KOPT-K1 (cell line): ENCODE data around the gene CLDN15.

Source experiments
- H3K27ac ChIP-seq: fragments of 200-600 bp; sonication (generic); 2 replicates; pipeline ENCODE4 v1.5.1; 2016; ENCODE audit warnings: antibody characterized with exemption, mild to moderate bottlenecking, low read depth, low read length; ENCODE audit not compliant: poor library complexity, severe bottlenecking
- H3K36me3 ChIP-seq: fragments of 200-600 bp; sonication (generic); 2 replicates; pipeline ENCODE4 v1.5.1; 2017; ENCODE audit warnings: antibody characterized with exemption, mild to moderate bottlenecking, low read length, moderate library complexity; ENCODE audit not compliant: insufficient read depth
- H3K9me3 ChIP-seq: fragments of 200-600 bp; sonication (generic); 2 replicates; pipeline ENCODE4 v1.5.1; 2017; ENCODE audit warnings: antibody characterized with exemption, low read length, mild to moderate bottlenecking; ENCODE audit not compliant: insufficient read depth, poor library complexity, severe bottlenecking

Gene CLDN15

DNA sequence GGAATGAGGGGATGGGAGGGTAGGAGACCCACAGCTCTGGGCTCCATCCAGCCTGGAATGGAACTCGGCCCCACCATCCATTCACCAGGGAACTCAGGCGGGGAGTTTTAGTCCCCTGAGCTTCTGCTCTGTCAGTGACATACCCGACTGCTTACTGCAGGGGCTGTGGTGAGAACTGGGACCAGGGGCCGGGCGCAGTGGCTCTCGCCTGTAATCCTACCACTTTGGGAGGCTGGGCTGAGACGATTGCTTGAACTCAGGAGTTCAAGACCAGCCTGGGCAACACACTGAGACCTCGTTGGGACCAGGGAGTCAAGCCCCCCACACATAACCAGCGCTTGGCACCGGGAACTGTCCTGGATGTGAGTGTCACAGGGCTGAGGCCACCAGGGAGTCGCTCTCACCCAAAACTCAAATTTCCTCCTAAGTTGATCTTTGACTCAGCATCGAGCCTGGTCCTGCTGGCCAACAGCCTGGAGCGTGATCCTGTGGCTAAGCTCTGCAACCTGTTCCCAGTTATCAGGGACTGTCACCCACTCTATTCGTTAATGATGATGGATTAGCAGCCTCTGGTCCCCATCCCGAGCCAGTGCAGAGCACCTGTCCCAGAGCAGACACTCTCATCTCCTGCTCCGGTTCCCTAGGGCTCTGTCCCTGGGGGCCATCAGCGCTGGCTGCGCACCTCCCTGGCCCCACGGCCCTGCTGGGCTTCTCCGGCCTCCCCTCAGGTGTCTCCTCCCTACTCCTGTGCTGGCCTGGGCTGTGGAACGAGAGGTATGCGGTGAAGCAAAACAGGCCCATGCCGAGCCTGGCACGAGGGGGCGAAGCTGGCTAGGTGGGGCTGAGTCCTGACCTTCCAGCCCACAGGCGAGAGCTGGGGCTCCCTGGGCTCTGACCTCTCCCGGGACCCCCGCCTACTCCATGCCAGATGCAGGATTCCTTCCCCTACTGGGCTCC, 902 bp upstream of the CLDN15 start:
- no peaks in the 10 kb centered on the region for H3K9me3 ChIP-seq
- no peak overlapping the region for H3K27ac ChIP-seq
- peaks cover 84% of the 10 kb centered on the region for H3K36me3 ChIP-seq

DNA sequence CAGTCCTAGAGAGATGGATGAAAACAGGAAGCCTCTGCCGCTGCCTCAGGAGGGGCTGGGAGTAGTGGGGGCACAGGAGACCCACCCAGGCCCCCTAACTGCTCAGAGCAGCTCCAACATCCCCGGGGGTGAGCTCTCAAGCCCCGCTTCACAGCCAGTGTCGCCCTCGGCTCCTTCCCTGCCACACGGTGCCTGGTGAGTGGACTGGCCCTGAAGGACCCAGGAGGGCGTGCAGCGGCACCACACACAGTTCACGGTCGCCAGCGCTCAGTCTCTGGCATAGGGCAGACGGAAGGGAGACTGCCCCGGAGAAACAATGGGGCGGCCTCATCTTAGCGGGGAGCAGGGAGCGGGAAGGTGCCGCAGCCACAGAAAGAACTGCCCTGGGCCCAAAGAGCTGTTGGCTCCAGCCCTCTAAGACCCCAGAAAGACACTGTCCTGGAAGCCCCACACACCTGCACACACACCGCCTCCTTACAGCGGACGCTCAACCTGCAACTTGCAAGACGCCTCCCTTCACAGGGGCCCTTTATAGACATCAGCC, 1.2 kb downstream of the CLDN15 start:
- peaks cover 76% of the 10 kb centered on the region for H3K36me3 ChIP-seq
- no peak overlapping the region for H3K27ac ChIP-seq
- no peaks in the 10 kb centered on the region for H3K9me3 ChIP-seq

DNA sequence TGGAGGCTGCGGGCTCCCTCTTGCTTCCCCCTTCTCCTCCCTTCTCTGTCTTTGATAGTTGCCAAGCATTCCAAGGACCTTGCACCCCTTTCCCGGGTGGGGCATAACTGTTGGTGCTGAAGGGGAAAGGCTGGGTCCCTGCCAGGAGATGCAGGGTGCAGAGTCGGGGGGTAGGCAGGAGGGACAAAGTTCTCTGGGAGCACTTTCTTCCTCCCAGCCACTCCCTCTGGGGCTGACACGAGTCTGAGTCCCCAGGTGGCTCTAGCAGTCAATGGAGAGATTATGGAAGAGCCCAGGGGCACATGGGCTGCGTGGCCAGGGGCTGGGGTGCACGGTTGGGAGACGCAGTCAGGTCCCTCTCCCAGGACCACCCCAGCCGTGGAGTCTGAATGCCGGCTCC, 2.1 kb downstream of the CLDN15 start:
- Histone ChIP-seq H3K27ac (no peak overlapping the region), H3K36me3 (peaks cover 70% of the 10 kb centered on the region), H3K9me3 (no peaks in the 10 kb centered on the region)

DNA sequence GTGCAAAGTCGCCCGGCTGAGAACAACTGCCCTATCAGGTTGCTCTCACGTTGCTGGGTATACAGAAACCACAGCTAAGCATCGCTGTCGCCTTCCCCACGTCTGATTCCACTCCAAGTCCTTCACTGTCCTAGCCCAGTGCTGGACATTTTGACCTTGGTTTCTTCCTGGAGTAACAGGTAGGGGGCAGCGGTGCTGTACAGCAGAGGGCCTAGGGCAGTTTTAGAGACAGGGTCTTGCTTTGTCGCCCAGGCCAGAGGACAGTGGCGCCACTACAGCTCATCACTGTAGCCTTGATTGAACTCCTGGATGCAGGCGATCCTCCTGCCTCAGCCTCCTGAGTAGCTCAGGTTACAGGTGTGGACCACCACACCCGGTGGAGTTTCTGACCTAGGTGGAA, 2.6 kb downstream of the CLDN15 start:
- Histone ChIP-seq H3K27ac (no peak overlapping the region), H3K36me3 (peaks cover 65% of the 10 kb centered on the region), H3K9me3 (no peaks in the 10 kb centered on the region)

DNA sequence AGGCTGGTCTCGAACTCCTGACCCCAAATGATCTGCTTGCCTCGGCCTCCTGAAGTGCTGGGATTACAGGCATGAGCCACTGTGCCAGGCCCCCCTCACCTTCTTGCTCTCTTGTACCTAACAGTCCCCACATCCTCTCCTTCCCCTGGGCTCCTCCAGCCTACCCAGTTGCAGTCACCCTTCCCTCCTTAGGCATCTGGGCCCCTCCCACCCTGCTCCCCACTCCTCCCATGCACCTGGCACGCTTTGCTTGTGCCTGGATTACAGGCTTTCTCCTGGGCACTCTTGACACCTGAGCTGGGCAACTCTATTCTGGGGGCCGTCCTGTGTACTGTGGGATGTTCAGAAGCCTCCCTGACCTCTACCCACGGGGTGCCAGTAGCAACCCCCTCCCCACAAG, 3.0 kb downstream of the CLDN15 start:
- Histone ChIP-seq H3K9me3 (no peaks in the 10 kb centered on the region), H3K36me3 (peaks cover 61% of the 10 kb centered on the region), H3K27ac (no peak overlapping the region)

DNA sequence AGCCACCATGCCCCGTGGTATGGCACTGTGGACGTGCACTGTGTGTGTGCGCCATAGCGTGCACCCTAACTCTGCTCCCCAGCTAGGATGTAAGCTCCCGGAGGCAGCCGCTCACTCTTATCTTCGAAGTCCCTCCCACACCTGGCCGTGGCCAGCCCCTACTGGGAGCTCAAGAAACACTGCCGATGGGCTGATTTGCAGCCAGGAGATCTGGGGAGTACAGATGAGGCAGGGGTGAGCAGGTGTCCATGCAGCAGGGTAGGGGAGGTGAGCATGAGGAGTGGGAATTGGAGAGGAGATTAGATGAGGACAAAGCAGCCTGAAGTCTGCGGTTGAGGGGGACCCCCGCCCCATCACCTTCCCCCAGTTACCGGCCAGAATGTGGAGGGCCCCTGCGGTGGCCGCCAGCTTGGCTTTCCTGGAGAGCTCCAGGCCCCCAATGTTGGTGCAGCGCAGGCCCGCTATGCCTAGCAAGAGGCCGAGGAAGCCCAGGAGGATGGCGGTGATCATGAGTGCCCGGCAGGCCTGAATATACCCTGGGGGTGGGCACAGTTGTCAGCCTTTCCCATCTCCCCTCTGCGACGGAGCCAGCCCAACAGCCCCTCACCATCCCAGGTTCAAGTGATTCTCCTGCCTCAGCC, 3.6 kb downstream of the CLDN15 start:
- Histone ChIP-seq H3K36me3 (peaks cover 59% of the 10 kb centered on the region), H3K27ac (no peak overlapping the region), H3K9me3 (no peaks in the 10 kb centered on the region)

DNA sequence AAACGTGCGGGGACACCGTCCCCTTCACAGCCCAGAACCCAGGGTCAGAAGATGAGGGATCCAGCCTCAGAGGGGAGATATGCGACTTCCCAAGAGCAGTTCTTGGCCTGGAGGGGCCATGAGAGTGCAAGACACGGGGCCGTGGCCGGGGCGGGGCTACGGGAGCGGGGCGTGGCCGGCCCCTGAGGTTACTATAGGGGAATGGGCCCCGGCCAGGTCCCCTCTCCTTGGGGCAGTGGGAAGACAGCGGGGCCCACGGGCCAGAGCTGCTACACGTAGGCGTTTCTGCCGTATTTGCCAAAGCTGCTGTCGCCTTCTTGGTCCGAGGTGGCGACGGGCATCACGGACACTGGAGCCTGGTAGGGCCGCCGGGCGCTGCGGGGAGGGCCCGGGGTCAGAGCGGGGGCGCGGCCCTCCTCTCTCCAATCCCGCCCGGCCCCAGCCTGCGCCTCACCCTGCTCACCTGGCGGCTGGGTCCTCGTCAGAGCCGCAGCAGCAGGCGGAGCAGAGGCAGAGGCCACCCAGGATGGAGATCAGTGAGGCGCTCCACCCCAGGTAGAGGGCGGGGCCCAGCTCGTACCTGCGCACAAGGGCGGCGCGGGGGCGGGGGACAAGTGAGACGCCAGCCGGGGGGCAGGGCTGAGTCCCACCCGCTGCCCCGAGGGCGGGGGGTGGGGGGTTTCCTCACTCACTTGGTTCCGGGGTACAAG, 5.3 kb downstream of the CLDN15 start:
- H3K9me3 ChIP-seq, result no peaks in the 10 kb centered on the region
- peaks cover 51% of the 10 kb centered on the region for H3K36me3 ChIP-seq
- no peak overlapping the region for H3K27ac ChIP-seq

DNA sequence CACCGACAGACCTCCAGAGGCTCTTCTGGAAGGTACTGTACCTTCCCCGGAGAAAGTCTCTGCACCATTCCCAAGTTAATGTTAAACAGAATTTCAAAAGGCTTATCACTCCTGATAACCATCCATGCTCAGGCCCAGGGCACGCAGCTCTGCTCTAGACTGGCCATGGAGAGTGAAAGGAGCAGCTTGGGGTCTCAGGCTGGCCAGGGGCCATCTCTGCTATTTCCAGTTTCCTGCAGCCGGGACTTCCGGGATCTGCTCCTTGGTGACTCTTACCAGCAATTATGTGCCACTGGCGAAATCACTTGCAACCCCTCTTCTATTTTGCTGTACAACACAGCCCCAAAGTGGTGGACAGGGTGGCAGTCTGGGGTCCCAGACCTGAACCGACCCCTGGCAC, 6.0 kb downstream of the CLDN15 start:
- Histone ChIP-seq H3K36me3 (peaks cover 53% of the 10 kb centered on the region), H3K9me3 (no peaks in the 10 kb centered on the region), H3K27ac (no peak overlapping the region)

DNA sequence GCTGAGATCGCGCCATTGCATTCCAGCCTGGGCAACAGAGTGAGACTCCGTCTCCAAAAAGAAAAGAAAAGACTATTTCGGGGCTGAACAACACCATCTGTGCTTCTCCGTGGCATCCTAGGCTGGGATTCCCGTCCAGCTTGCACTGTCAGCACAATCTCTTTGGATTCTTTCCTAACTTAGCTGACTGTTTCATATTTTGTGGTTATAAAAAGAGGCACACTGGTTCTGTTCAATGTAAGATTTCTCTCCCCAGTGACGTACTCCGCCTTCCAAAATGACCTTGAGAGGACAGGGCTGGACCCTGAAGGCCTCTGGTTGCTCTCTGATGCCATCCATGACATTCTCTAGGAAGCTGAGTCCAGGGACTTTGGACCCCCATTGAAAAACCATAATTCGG, 10.9 kb downstream of the CLDN15 start:
- Histone ChIP-seq H3K27ac (no peak overlapping the region), H3K9me3 (no peaks in the 10 kb centered on the region), H3K36me3 (peaks cover 60% of the 10 kb centered on the region)

DNA sequence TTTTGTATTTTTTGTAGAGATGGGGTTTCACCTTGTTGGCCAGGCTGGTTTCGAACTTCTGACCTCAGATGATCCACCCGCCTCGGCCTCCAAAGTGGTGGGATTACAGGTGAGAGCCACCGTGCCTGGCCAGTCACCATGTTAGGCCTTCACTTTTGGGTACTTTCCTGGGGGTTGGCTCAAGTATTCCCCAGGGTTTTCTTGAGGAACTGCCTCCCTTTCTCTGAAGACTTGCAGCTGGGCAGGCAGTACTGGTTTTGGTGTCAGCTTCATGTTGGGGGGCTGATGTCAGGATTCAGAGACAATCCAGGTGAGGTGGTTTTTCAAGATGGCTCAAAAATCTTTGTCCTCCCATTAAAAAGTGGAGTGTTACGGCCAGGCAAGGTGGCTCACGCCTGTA, 12.0 kb downstream of the CLDN15 start:
- H3K36me3 ChIP-seq, result peaks cover 57% of the 10 kb centered on the region
- H3K9me3 ChIP-seq, result no peaks in the 10 kb centered on the region
- H3K27ac ChIP-seq, result no peak overlapping the region

DNA sequence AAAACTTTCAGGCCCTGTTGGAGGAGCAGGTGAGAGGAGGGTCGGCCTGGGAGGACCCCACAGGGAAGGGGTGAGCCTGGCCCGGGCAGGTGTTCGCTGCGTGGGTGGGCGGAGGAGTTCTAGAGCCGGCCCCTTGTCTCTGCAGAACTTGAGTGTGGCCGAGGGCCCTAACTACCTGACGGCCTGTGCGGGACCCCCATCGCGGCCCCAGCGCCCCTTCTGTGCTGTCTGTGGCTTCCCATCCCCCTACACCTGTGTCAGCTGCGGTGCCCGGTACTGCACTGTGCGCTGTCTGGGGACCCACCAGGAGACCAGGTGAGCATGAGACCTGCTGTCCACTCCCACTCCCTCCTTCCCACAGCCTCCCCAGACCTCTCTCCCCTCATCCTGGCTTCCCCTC, 14.1 kb downstream of the CLDN15 start:
- Histone ChIP-seq H3K36me3 (peaks cover 51% of the 10 kb centered on the region), H3K9me3 (no peaks in the 10 kb centered on the region), H3K27ac (no peak overlapping the region)

DNA sequence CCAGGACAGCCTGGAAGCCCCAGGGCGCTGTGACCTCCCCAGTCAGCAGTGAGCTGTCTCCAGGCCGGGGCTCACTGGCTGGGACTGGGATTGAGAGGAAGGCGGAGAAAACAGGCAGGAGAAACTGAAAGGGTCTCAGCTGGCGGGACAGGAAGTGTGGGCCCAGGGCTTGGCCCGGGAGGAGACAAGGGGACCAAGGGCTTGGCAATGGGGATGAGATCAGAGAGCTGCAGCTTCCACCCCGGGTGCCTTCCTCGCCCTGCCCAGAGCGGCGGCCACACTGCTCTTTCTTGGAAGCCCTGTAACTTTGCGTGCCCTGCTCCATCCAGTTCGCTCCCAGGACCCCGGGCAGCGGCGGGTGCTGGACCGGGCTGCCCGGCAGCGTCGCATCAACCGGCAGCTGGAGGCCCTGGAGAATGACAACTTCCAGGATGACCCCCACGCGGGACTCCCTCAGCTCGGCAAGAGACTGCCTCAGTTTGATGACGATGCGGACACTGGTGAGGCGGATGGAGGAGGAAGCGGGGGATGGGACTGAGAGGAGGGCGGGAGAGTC, 15.2 kb downstream of the CLDN15 start:
- Histone ChIP-seq H3K36me3 (peaks cover 45% of the 10 kb centered on the region), H3K27ac (no peak overlapping the region), H3K9me3 (no peaks in the 10 kb centered on the region)

DNA sequence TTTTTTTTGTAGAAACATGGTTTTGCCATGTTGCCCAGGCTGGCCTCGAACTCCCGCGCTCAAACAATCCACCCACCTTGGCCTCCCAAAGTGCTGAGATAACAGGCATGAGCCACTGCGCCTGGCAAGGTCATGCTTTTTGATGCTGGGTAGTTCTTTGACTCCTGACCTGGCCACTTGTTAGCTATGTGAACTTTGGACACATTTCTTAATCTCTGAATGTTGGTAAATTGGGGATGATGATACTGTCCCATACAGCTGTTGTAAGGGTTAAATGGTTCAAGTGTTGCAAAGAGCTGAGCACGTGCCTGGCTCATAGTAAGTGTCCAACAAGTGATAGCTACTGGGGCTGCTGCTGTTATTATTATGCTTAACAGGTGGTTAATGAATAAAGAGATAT, 17.3 kb downstream of the CLDN15 start:
- no peak overlapping the region for H3K27ac ChIP-seq
- no peaks in the 10 kb centered on the region for H3K9me3 ChIP-seq
- peaks cover 29% of the 10 kb centered on the region for H3K36me3 ChIP-seq

DNA sequence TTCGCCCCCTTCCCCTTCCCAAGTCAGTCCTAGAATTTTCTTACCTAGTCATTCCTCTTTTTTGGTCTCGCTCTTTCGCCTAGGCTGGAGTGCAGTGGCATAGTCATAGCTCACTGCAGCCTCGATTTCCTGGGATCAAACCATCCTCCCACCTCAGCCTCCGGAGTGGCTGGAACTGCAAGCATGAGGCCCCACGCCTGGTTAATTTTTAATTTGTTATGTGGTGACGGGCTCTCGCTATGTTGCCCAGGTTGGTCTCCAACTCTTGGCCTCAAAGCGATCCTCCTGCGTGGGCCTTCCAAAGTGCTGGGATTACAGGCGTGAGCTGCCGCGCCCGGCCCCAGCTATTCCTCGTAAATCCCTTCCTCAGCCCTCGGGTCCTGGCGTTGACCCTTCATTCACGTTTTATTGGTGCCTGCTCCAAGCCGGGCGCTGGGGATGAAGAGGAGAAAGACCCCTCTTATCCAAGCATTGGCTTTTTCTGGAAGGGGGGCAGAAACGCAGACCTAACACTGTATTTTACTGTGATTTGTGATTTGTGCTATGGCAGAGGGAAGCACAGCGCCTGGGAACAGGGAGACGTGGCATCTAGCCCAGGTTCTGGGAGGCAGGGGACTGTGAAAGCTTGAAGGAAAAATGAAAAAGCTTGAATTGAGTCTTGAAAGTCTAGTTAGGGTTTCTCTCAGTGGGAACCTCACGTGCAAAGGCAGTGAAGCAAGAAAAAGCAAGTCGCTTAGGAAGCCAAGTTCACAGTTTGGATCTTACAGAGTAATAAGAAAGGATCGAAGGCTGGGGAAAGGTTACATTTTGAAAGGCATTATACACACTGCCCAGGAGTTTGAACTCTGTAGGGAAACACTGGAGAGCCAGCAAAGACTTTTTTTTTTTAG, 19.1 kb downstream of the CLDN15 start:
- H3K9me3 ChIP-seq, result no peaks in the 10 kb centered on the region
- H3K27ac ChIP-seq, result peak overlapping the region; percentile 62
- H3K36me3 ChIP-seq, result peaks cover 11% of the 10 kb centered on the region; the same call in 1 of the 2 replicates
